HG02970 (cell line): Measurements from ENCODE around the gene NPIPB4.
"Not testable (repeated sequence)": the region's sequence is repeated elsewhere in the genome, so short reads cannot be mapped to it uniquely, and the experiment has no call there.

ENCODE experiments used
- ATAC-seq: cut with Tn5 transposase; IDR thresholded peaks from one replicate; pipeline ENCODE4 v1.9.1; 2021; ENCODE audit warnings: mild to moderate bottlenecking, moderate library complexity, moderate number of reproducible peaks; ENCODE audit not compliant: unreplicated experiment, low FRiP score

Gene NPIPB4

GRCh38 chr16:21790506-21790905 is 67.0 kb downstream of the NPIPB4 start:
- ATAC-seq = not testable (repeated sequence)
